Measurements from ENCODE around the gene IL22.

Gene IL22

GRCh38 chr12:68264158-68264855 lies 10.9 kb upstream of the IL22 start:
- no peak for DNase-seq (ENCODE audit: low read depth)

DNA sequence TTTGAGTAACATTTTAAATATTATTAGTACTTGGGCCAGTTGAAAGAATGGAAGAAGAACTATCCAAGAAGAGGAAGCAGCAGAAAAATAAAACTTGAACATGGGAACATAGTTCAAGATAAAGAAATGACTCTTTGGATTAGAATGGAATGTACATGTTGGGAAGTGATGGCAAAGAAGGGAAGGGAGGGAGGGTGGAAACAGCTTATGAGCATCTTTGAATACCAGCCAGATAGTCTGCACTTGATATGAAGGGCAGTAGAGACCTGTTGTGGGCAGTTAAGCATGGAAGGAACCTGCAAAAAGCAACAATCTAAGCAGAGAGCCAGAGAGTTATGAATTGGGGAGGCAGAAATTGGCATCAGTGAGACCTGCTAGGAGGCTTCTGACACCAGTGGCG lies 10.0 kb upstream of the IL22 start:
- peak; percentile 40 for DNase-seq (ENCODE audit: low read depth)

DNA sequence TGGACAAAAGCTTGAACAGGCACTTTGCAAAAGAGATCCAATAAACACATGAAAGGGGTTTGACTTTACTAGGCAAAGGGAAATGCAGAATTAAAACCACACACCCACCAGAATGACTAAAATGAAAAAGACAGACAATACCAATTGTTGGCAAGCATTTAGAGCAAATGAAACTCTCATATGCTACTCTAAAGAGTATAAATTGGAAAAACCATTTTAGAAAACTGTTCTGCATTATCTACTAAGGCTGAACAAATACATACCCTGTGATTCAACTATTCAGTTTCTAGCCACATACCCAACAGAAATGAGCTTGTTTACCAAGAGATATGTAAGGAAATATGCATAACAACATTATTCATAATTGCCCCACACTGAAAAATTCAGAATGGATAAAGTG lies 8.5 kb upstream of the IL22 start:
- DNase-seq (ENCODE audit: low read depth), result no peak

GRCh38 chr12:68260153-68260552 lies 6.7 kb upstream of the IL22 start:
- no peak for DNase-seq (ENCODE audit: low read depth)

DNA sequence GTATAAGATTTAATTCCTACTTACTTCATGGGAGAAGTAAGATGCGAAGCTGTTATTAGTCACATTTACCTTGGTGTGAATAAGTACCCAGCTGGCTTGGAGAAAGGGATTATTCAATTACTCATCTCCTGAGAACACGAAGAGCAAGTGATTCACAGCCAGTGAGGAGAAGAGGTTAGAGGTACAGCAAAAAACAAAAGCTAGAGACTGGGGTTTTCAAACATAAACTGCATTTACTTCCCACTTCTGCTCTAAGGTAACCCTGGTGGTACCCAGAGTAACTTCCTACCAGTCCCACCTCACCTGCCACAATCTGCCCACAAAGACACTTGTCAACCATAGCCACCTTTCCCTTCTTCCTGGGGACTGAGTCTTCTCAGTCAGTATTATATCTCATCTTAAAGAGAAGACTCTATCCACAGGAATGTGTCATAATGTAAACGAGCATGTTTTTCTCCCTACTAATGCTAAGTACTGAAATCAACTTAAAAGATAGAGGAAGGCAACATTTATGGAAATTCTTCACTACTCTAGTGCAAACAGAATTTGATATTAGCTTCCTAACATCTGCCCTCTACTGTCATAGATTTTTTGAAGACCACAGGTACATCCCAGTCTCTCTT lies 6.0 kb upstream of the IL22 start:
- DNase-seq (ENCODE audit: low read depth), result peak; percentile 69

- no peak for DNase-seq (ENCODE audit: low read depth)
Observed at GRCh38 chr12:68252077-68252476, 1.3 kb downstream of the IL22 start.

GRCh38 chr12:68250454-68250853 lies 3.0 kb downstream of the IL22 start:
- DNase-seq (ENCODE audit: low read depth), result no peak

- no peak for DNase-seq (ENCODE audit: low read depth)
Observed at GRCh38 chr12:68247785-68248184, 5.6 kb downstream of the IL22 start.

GRCh38 chr12:68246350-68246749 lies 7.1 kb downstream of the IL22 start:
- DNase-seq (ENCODE audit: low read depth), result no peak

GRCh38 chr12:68245180-68246021 lies 8.0 kb downstream of the IL22 start:
- DNase-seq (ENCODE audit: low read depth), result peak; percentile 22

DNA sequence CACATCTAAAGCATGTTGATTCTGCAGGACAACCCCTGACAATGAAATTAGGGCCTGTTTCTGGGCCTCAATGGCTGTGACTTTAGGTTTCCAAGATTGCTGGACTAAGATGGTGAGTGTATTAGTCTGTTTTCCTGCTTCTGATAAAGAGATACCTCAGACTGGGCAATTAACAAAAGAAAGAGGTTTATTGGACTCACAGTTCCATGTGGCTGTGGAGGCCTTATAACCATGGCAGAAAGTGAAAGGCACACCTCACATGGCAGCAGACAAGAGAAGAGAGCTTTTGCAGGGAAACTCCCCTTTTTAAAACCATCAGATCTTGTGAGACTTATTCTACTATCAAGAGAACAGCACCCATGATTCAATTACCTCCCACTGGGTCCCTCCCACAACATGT lies 10.6 kb downstream of the IL22 start:
- no peak for DNase-seq (ENCODE audit: low read depth)

DNA sequence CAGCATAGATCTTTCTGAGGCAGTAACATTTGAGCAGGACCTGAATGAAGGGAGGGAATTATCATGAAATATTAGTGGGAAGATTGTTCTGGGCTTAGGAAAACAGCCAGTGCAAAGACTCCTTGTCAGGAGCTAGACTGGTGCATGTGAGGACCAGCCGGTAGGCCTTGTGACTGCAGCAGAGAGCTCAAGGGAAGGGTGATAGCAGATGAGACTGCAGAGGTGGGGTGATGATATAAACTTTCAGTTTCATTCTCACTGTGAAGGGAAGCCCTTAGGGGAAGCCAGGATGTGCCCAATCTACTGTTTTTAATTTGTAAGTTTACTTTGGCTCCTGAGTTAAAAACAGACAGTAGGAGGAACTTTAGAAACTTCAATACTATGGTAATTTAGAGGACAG lies 12.4 kb downstream of the IL22 start:
- DNase-seq (ENCODE audit: low read depth), result peak; percentile 65

DNA sequence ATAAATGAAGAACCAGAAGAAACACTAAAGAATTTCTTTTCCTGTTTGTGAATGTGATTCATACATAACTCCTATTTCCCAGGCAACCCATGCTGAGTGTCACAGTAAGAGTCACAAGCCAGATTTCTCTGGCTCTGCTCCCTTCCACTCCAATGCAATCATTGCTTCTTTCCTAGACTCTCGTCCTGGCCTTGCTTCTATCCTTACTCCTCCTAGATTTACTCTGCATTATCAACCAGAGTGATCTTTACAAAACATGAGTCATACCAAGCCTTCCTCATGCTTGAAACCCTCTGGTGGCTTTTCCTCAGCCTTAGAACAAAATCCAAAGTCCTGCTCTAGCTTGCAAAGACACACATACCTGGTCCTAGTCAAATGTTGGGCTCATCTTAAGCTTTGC lies 13.3 kb downstream of the IL22 start:
- DNase-seq (ENCODE audit: low read depth), result peak; percentile 96

- DNase-seq (ENCODE audit: low read depth), result no peak
Observed at GRCh38 chr12:68239309-68239982, 14.0 kb downstream of the IL22 start.

DNA sequence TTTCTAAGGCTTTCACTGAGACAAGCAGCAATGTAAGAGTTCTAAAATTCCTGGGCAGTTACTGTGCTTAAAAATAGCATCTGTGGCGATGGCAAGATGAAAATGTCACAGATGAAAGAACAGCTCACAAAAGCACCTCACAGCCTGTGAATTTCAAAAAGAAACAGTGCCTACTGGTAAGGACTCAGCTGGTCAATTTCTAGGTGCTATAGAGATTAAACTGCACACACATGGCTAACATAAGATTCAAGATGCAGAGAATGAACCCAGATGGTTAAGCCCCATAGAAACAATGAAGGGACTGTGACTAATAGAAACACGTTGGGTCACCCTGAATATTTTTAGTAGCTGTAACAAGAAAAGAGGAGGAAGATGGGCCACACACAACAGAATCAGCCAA lies 15.8 kb downstream of the IL22 start:
- DNase-seq (ENCODE audit: low read depth), result peak; percentile 46

DNA sequence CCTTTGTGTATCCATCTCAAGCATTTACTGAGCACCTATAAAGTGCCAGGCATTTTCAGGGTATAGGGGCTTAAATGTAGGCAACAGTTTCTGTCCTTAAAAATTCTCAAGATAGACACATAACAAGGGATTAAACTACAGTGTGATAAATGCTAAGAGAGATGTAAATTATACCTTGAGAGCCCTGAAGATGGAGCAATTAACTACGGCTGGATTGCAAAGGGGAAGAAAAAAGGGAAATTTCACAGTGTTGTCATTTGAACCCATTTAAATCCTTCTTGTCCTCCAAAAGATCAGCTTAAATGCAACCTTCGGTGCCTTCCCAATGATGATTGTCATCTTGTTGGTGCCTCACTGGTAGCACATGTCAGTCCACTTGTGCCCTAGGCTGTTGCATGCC lies 16.3 kb downstream of the IL22 start:
- peak; percentile 15 for DNase-seq (ENCODE audit: low read depth)

DNA sequence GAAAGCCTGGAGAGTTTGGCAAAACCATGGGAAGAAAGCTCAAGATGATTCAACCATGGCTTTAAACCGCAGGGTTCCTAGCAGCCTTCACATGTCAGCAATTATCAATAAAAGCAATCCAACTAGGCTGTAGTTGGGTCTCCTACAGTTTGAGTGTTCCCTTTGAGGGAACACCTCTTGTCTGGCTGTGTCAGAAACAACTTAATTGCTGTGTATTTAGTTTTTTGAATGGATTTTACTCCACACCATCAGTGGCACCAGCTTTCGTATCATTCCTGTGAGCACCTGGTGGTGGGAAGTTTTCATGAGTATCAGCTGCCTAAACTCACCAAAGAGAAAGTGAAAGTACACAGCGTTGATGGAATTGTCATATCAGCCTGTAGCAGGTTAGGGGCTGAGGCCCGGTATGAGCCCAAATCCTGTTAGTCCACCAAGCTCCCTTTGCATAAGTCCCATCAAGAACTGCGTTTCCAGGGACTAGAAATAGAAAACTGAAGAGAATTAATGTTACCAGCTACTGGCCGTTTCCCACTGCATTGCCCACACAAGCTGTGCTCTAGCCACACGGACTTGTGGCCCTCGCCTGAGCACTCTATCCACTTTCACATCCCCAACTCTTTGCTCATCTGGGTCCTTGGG lies 16.9 kb downstream of the IL22 start:
- DNase-seq (ENCODE audit: low read depth), result no peak

DNA sequence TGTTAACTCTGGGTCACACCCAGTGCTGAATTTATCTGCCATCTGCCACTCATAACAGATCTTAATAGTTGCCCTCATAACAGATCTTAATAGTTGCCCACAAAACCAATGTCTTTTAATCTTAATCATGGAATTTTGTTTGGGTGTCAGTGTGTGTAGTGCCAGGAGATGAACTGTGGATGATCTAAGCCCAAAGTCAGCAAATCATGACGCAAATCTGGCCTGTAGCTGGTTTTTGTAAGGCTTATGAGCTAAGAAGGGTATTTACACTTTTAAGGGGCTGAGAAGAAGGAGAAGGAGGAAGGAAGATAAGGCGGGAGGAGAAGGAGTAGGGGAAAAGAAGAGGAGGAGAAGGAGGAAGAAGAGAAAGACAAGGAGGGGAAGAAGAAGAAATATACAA lies 17.8 kb downstream of the IL22 start:
- DNase-seq (ENCODE audit: low read depth), result no peak

DNA sequence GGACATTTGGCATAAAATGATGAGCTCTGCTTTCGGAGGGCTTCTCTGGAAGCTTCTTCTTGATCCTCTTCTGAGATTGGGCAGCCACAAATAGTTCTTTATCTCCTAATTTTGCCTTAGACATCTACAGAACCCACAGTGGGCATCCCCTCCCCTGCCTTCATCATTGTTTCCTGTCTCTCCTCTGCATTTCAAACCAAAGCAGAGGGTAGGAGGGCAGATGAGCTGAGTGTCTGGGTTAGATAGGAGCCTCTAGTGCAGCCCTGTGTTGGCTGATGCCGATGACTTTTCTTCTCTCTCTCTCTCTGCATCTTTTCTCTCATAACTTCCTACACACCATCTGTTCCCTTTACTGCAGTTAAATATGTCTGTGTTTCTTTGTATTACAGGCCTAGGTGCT lies 19.3 kb downstream of the IL22 start:
- DNase-seq (ENCODE audit: low read depth), result no peak

DNA sequence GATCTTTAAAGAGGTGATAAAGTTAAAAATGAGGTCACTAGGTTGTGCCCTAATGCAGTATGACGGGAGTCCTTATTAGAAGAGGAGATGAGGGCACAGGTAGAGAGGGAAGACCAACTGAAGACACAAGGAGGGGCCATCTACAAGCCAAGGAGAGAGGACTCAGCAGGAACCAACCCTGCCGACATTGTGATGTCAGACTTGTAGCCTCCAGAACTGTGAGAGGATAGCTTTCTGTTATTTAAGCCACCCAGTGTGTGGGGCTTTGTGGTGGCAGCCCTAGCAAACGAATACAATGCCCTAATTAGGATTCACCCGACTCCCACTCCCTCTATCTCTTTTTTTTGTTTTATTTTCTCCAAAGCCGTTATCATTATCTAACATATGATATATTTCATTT lies 19.9 kb downstream of the IL22 start:
- no peak for DNase-seq (ENCODE audit: low read depth)

GRCh38 chr12:68231691-68232090 lies 21.7 kb downstream of the IL22 start:
- DNase-seq (ENCODE audit: low read depth), result no peak

DNA sequence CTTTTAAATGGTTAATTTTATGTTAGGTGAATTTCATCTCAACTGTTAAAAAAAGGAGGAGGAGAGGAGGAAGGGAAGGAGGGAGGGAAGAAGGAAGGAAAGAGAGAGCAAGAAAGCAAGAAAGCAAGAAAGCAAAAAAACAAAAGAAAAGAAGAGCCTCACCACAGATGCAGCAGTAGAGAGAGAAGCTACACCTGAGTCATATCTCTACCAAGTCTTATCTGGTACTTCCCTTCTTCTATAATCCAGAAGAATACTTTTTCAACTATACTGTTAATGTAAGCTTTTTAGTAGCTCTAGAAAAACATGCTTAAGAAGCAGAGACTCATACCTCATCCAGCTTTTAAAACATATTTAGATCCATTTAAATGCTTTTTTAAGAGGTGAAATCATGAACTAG lies 22.2 kb downstream of the IL22 start:
- DNase-seq (ENCODE audit: low read depth), result no peak

Measured in EH (cell line).